NCI-H345 treated with DMSO at 0.1 percent for 48 hours (cell line): ENCODE data around the gene EPS8.

Source experiments
- DNase-seq: peaks from one replicate; lab custom pipeline; 2025; ENCODE audit not compliant: unreplicated experiment; lab: John Stamatoyannopoulos, UW

EPS8 gene

GRCh38 chr12:15698377-15698871 is 90.8 kb downstream of the EPS8 start:
- no peak for DNase-seq

GRCh38 chr12:15697201-15697600 is 92.0 kb downstream of the EPS8 start:
- no peak for DNase-seq

- DNase-seq = no peak
Observed at GRCh38 chr12:15693228-15693911, 95.8 kb downstream of the EPS8 start.

GRCh38 chr12:15691388-15691787 is 97.8 kb downstream of the EPS8 start:
- DNase-seq = no peak

GRCh38 chr12:15690320-15690719 is 98.9 kb downstream of the EPS8 start:
- DNase-seq = no peak

- DNase-seq = no peak
Observed at GRCh38 chr12:15689751-15690191, 99.4 kb downstream of the EPS8 start.

GRCh38 chr12:15688838-15689625 is 100.2 kb downstream of the EPS8 start:
- no peak for DNase-seq

GRCh38 chr12:15688202-15688736 is 100.9 kb downstream of the EPS8 start:
- DNase-seq = no peak

- DNase-seq = no peak
Observed at GRCh38 chr12:15687583-15687982, 101.6 kb downstream of the EPS8 start.

- no peak for DNase-seq
Observed at GRCh38 chr12:15684896-15685658, 104.1 kb downstream of the EPS8 start.

- DNase-seq = no peak
Observed at GRCh38 chr12:15682826-15683225, 106.4 kb downstream of the EPS8 start.

GRCh38 chr12:15679151-15679550 is 110.0 kb downstream of the EPS8 start:
- DNase-seq = no peak

- no peak for DNase-seq
Observed at GRCh38 chr12:15677726-15678201, 111.4 kb downstream of the EPS8 start.

- DNase-seq = no peak
Observed at GRCh38 chr12:15677228-15677627, 112.0 kb downstream of the EPS8 start.

GRCh38 chr12:15672671-15673270 is 116.4 kb downstream of the EPS8 start:
- no peak for DNase-seq

- no peak for DNase-seq
Observed at GRCh38 chr12:15670756-15671155, 118.4 kb downstream of the EPS8 start.

- no peak for DNase-seq
Observed at GRCh38 chr12:15669256-15669948, 119.8 kb downstream of the EPS8 start.

GRCh38 chr12:15664491-15664890 is 124.7 kb downstream of the EPS8 start:
- DNase-seq = no peak

- DNase-seq = no peak
Observed at GRCh38 chr12:15662983-15663659, 126.1 kb downstream of the EPS8 start.
